ENCODE measurements around the gene NCOA3. TPM values are rescaled to one million over a fixed set of nuclear protein-coding genes. Genes with fewer than 3 reads are reported as not detected.

Gene NCOA3
- polyA plus RNA-seq, 1 of the 3 experiments (the other 2 are of a cell fraction): 5.8 TPM

DNA sequence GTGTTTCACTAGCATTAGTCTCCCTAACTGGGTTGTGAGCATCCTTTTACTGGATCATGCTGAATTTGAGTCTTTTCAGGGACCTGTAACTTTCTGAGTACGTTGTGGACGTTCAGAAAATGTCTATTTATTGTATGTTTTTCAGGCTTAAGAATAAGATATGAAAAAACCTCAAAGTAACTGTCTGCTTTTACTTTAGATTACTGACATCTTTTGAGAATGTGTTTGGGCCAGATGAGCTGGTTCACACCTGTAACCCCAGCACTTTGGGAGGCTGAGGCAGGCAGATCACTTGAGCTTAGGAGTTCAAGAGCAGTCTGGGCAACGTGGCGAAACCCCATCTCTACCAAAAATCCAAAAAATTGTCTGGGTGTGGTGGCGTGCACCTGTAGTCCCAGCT, 32.7 kb downstream of the NCOA3 start:
- H3K4me1 ChIP-seq (ENCODE audit: control insufficient read depth in 1 of 2, insufficient read depth in 2 of 2, low read depth in 1 of 2, low read length in 1 of 2): no peaks in the 10 kb centered on the region
- DNase-seq: no peak
- H3K79me2 ChIP-seq (ENCODE audit: insufficient read depth): peaks cover 26% of the 10 kb centered on the region
- ChIA-PET POLR2A (no interaction called here), CTCF (interaction anchor here (1.0 to 1.6 kb wide), 2 partner anchors 18 to 89 kb away, joined by 3 to 4 read pairs; no protein-coding TSS in a partner anchor)
- no peaks in the 10 kb centered on the region for H3K36me3 ChIP-seq (replicated peaks in 1 of 2; ENCODE audit: control insufficient read depth in 1 of 2, insufficient read depth in 2 of 2, low read length in 1 of 2)
- H3K27ac ChIP-seq (ENCODE audit: low read depth in 2 of 2, low read length in 1 of 2): no peak overlapping the region
- H2AFZ ChIP-seq (ENCODE audit: low read depth): no peak overlapping the region
- H3K9me2 ChIP-seq: no peaks in the 10 kb centered on the region
- H3K27me3 ChIP-seq (ENCODE audit: insufficient read depth): no peaks in the 10 kb centered on the region
- no peak overlapping the region for H3K4me2 ChIP-seq
- no peaks in the 10 kb centered on the region for H4K20me1 ChIP-seq (ENCODE audit: insufficient read depth)
- H3K4me3 ChIP-seq (ENCODE audit: low read depth in 2 of 2, low read length in 1 of 2): no peak overlapping the region
- WGBS (ENCODE audit: low lambda C conversion rate): 93% methylated on average over 3 of the region's 5 CpGs
- no peak for TF ChIP-seq GABPA (IDR thresholded peaks at IDR 0.05; ENCODE audit: low read depth)
- no peaks in the 10 kb centered on the region for H3F3A ChIP-seq (replicated peaks; ENCODE audit: insufficient read depth)
- H3K9ac ChIP-seq: no peak overlapping the region
- H3K9me3 ChIP-seq: no peaks in the 10 kb centered on the region

DNA sequence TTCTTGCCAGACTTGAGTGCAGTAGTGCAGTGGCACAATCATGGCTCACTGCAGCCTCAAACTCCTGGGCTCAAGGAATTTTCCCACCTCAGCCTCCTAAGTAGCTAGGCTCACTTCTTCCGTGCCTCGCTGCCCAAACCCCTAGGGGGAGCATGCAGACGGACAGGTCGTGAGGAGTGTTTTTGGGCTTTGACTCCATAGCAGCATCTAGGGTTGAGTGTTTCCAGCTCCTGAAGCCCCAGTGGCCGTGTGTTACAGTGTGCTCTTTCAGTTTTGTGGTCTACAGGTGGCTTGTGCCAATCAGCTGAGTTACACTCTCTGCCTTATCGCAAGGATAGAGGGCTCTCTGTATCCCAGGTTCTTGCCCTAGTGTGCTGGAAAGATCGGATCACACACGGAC, 33.4 kb downstream of the NCOA3 start:
- H3K4me1 ChIP-seq (ENCODE audit: control insufficient read depth in 1 of 2, insufficient read depth in 2 of 2, low read depth in 1 of 2, low read length in 1 of 2): no peaks in the 10 kb centered on the region
- CTCF ChIA-PET: interaction anchor here (1.0 to 1.6 kb wide), 3 partner anchors 18 to 151 kb away, joined by 3 to 4 read pairs (median 3); no protein-coding TSS in a partner anchor
- H3F3A ChIP-seq (replicated peaks; ENCODE audit: insufficient read depth): no peaks in the 10 kb centered on the region
- no peak overlapping the region for H3K4me2 ChIP-seq
- H3K9me3 ChIP-seq: no peaks in the 10 kb centered on the region
- H3K9me2 ChIP-seq: no peaks in the 10 kb centered on the region
- WGBS (ENCODE audit: low lambda C conversion rate): 97% methylated on average over 8 of the region's 8 CpGs
- H3K27ac ChIP-seq (ENCODE audit: low read depth in 2 of 2, low read length in 1 of 2): no peak overlapping the region
- H3K27me3 ChIP-seq (ENCODE audit: insufficient read depth): no peaks in the 10 kb centered on the region
- no peak overlapping the region for H2AFZ ChIP-seq (ENCODE audit: low read depth)
- POLR2A ChIA-PET: no interaction called here
- no peak overlapping the region for H3K4me3 ChIP-seq (ENCODE audit: low read depth in 2 of 2, low read length in 1 of 2)
- no peak for DNase-seq
- peaks cover 29% of the 10 kb centered on the region for H3K79me2 ChIP-seq (ENCODE audit: insufficient read depth)
- no peaks in the 10 kb centered on the region for H4K20me1 ChIP-seq (ENCODE audit: insufficient read depth)
- no peaks in the 10 kb centered on the region for H3K36me3 ChIP-seq (replicated peaks in 1 of 2; ENCODE audit: control insufficient read depth in 1 of 2, insufficient read depth in 2 of 2, low read length in 1 of 2)
- TF ChIP-seq, protein P1, sequence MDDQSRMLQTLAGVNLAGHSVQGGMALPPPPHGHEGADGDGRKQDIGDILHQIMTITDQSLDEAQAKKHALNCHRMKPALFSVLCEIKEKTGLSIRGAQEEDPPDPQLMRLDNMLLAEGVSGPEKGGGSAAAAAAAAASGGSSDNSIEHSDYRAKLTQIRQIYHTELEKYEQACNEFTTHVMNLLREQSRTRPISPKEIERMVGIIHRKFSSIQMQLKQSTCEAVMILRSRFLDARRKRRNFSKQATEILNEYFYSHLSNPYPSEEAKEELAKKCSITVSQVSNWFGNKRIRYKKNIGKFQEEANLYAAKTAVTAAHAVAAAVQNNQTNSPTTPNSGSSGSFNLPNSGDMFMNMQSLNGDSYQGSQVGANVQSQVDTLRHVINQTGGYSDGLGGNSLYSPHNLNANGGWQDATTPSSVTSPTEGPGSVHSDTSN (IDR thresholded peaks at IDR 0.05): no peak
- TF ChIP-seq TAF1 (IDR thresholded peaks at IDR 0.05; ENCODE audit: borderline replicate concordance, low read depth, low read length) (no peak), GATA2 (CRISPR knock-in tag; IDR thresholded peaks at IDR 0.05) (no peak), GABPA (IDR thresholded peaks at IDR 0.05; ENCODE audit: low read depth) (no peak), POLR2AphosphoS5 (IDR thresholded peaks at IDR 0.05; ENCODE audit: low read depth, low read length) (no peak), MEF2A (IDR thresholded peaks at IDR 0.05; ENCODE audit: borderline replicate concordance, low read depth) (no peak), SIN3A (IDR thresholded peaks at IDR 0.05; ENCODE audit: borderline replicate concordance, low read depth, low read length) (no peak), SMC3 (IDR thresholded peaks at IDR 0.05; ENCODE audit: low read depth, low read length) (no peak), EZH2phosphoT487 (IDR thresholded peaks at IDR 0.05; ENCODE audit: borderline replicate concordance, low read depth) (no peak)
- TF ChIP-seq, protein P2, sequence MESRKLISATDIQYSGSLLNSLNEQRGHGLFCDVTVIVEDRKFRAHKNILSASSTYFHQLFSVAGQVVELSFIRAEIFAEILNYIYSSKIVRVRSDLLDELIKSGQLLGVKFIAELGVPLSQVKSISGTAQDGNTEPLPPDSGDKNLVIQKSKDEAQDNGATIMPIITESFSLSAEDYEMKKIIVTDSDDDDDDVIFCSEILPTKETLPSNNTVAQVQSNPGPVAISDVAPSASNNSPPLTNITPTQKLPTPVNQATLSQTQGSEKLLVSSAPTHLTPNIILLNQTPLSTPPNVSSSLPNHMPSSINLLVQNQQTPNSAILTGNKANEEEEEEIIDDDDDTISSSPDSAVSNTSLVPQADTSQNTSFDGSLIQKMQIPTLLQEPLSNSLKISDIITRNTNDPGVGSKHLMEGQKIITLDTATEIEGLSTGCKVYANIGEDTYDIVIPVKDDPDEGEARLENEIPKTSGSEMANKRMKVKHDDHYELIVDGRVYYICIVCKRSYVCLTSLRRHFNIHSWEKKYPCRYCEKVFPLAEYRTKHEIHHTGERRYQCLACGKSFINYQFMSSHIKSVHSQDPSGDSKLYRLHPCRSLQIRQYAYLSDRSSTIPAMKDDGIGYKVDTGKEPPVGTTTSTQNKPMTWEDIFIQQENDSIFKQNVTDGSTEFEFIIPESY (IDR thresholded peaks at IDR 0.05; ENCODE audit: borderline replicate concordance, low read depth): no peak
- TF ChIP-seq, protein P3, sequence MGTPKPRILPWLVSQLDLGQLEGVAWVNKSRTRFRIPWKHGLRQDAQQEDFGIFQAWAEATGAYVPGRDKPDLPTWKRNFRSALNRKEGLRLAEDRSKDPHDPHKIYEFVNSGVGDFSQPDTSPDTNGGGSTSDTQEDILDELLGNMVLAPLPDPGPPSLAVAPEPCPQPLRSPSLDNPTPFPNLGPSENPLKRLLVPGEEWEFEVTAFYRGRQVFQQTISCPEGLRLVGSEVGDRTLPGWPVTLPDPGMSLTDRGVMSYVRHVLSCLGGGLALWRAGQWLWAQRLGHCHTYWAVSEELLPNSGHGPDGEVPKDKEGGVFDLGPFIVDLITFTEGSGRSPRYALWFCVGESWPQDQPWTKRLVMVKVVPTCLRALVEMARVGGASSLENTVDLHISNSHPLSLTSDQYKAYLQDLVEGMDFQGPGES (IDR thresholded peaks at IDR 0.05; ENCODE audit: low read depth, low read length): no peak
- TF ChIP-seq, protein P4, sequence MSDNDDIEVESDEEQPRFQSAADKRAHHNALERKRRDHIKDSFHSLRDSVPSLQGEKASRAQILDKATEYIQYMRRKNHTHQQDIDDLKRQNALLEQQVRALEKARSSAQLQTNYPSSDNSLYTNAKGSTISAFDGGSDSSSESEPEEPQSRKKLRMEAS (IDR thresholded peaks at IDR 0.05; ENCODE audit: low read depth): no peak
- TF ChIP-seq, protein P5, sequence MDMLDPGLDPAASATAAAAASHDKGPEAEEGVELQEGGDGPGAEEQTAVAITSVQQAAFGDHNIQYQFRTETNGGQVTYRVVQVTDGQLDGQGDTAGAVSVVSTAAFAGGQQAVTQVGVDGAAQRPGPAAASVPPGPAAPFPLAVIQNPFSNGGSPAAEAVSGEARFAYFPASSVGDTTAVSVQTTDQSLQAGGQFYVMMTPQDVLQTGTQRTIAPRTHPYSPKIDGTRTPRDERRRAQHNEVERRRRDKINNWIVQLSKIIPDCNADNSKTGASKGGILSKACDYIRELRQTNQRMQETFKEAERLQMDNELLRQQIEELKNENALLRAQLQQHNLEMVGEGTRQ (IDR thresholded peaks at IDR 0.05; ENCODE audit: borderline replicate concordance, low read depth, low read length): no peak
- no peak overlapping the region for H3K9ac ChIP-seq

All from SK-N-SH (cell line).